ENCODE results near the gene CFAP65.

The CFAP65 gene

GRCh38 chr2:219084791-219085190 is 43.5 kb upstream of the CFAP65 start:
- no peak for DNase-seq (ENCODE audit: low read depth in 2 of 2)
- H3K4me3 ChIP-seq (replicated peaks in 1 of 2; ENCODE audit: low read depth in 2 of 2, low read length in 2 of 2): no peak overlapping the region
- no peak for TF ChIP-seq CTCF (IDR thresholded peaks at IDR 0.05; ENCODE audit: low read depth, low read length)

GRCh38 chr2:219082332-219082958 is 41.1 kb upstream of the CFAP65 start:
- no peak for TF ChIP-seq CTCF (IDR thresholded peaks at IDR 0.05; ENCODE audit: low read depth, low read length)
- DNase-seq (ENCODE audit: low read depth in 2 of 2): peak in 1 of 2 donors; percentile 50

GRCh38 chr2:219081701-219082331 is 40.5 kb upstream of the CFAP65 start:
- no peak overlapping the region for H3K4me3 ChIP-seq (replicated peaks in 1 of 2; ENCODE audit: low read depth in 2 of 2, low read length in 2 of 2)
- no peak for TF ChIP-seq CTCF (IDR thresholded peaks at IDR 0.05; ENCODE audit: low read depth, low read length)
- DNase-seq (ENCODE audit: low read depth in 2 of 2): no peak

More at GRCh38 chr2:219082332-219082958, 41.1 kb upstream of the CFAP65 start:
- H3K4me3 ChIP-seq (replicated peaks in 1 of 2; ENCODE audit: low read depth in 2 of 2, low read length in 2 of 2): no peak overlapping the region

- TF ChIP-seq CTCF (IDR thresholded peaks at IDR 0.05; ENCODE audit: low read depth, low read length): no peak
- DNase-seq (ENCODE audit: low read depth in 2 of 2): no peak
Measured at GRCh38 chr2:219081096-219081495, 39.8 kb upstream of the CFAP65 start.

GRCh38 chr2:219079417-219079816 is 38.1 kb upstream of the CFAP65 start:
- TF ChIP-seq CTCF (IDR thresholded peaks at IDR 0.05; ENCODE audit: low read depth, low read length): no peak
- DNase-seq (ENCODE audit: low read depth in 2 of 2): peak in 1 of 2 donors; percentile 25
- no peak overlapping the region for H3K4me3 ChIP-seq (replicated peaks in 1 of 2; ENCODE audit: low read depth in 2 of 2, low read length in 2 of 2)

More at GRCh38 chr2:219081096-219081495, 39.8 kb upstream of the CFAP65 start:
- no peak overlapping the region for H3K4me3 ChIP-seq (replicated peaks in 1 of 2; ENCODE audit: low read depth in 2 of 2, low read length in 2 of 2)

- no peak overlapping the region for H3K4me3 ChIP-seq (replicated peaks in 1 of 2; ENCODE audit: low read depth in 2 of 2, low read length in 2 of 2)
- TF ChIP-seq CTCF (IDR thresholded peaks at IDR 0.05; ENCODE audit: low read depth, low read length): no peak
- no peak for DNase-seq (ENCODE audit: low read depth in 2 of 2)
Measured at GRCh38 chr2:219078951-219079350, 37.6 kb upstream of the CFAP65 start.
